Activated naive CD4-positive, alpha-beta T cell treated with anti-CD3 and anti-CD28 coated beads for 36 hours (primary cell): ENCODE data around the gene LGR6. TPM values are rescaled to one million over a fixed set of nuclear protein-coding genes. Genes with fewer than 3 reads are reported as not detected.
A peak's percentile ranks its signal among the peaks of the same experiment; 100 is the strongest.
"Not testable (repeated sequence)": the region's sequence is repeated elsewhere in the genome, so short reads cannot be mapped to it uniquely, and the experiment has no call there.

Experiments used
- CTCF ChIA-PET: fragments of 350-600 bp; sonication (Branson Sonifier 250); formaldehyde crosslinking; loops from one replicate; lab custom pipeline; 2021; ENCODE audit warnings: antibody characterized with exemption; lab: Charles Lee
- DNase-seq: peaks from one replicate; pipeline ENCODE4 v3.0.0-alpha.2; 2020
- H3K27ac Mint-ChIP-seq: one replicate; pipeline ENCODE4 v1.8.0; 2021; ENCODE audit warnings: mild to moderate bottlenecking, mixed read lengths
- H3K27me3 Mint-ChIP-seq: one replicate; pipeline ENCODE4 v1.8.0; 2021; ENCODE audit warnings: low read depth, mixed read lengths
- H3K36me3 Mint-ChIP-seq: one replicate; pipeline ENCODE4 v1.8.0; 2021; ENCODE audit warnings: low read depth, mixed read lengths
- H3K4me1 Mint-ChIP-seq: one replicate; pipeline ENCODE4 v1.8.0; 2021; ENCODE audit warnings: low read depth, mixed read lengths
- H3K4me3 Mint-ChIP-seq: one replicate; pipeline ENCODE4 v1.8.0; 2021; ENCODE audit warnings: mild to moderate bottlenecking, moderate library complexity, mixed read lengths
- H3K9me3 Mint-ChIP-seq: one replicate; pipeline ENCODE4 v1.8.0; 2021; ENCODE audit warnings: mixed read lengths
- intact Hi-C: fragments of 100-400 bp; cut with micrococcal nuclease; formaldehyde crosslinking; loops from one replicate; pipeline ENCODE4 v1.15.1; 2023
- total RNA-seq, 2 experiments: library from RNA; stranded (reverse); gene quantifications; one replicate each; pipeline ENCODE4 v1.2.3, GENCODE V29; 2021

Gene LGR6
- total RNA-seq, 2 experiments from 2014 or later = 0.19 to 0.22 TPM

GRCh38 chr1:202233804-202234203, 40.2 kb downstream of the LGR6 start:
- CTCF ChIA-PET = no interaction called here
- no peaks in the 10 kb centered on the region for H3K36me3 Mint-ChIP-seq
- H3K4me1 Mint-ChIP-seq = peaks cover 6% of the 10 kb centered on the region
- H3K27me3 Mint-ChIP-seq = peaks cover 13% of the 10 kb centered on the region
- intact Hi-C loops = no loop called here
- H3K27ac Mint-ChIP-seq = no peak overlapping the region
- H3K4me3 Mint-ChIP-seq = no peak overlapping the region
- no peak for DNase-seq
- no peaks in the 10 kb centered on the region for H3K9me3 Mint-ChIP-seq

GRCh38 chr1:202234331-202235002, 40.9 kb downstream of the LGR6 start:
- DNase-seq = no peak
- no peak overlapping the region for H3K27ac Mint-ChIP-seq
- H3K9me3 Mint-ChIP-seq = no peaks in the 10 kb centered on the region
- CTCF ChIA-PET = interaction anchor here (0.9 to 1.6 kb wide), 2 partner anchors 8 to 11 kb away, joined by 4 to 5 read pairs; no protein-coding TSS in a partner anchor
- H3K27me3 Mint-ChIP-seq = peaks cover 13% of the 10 kb centered on the region
- intact Hi-C loops = no loop called here
- no peak overlapping the region for H3K4me3 Mint-ChIP-seq
- H3K4me1 Mint-ChIP-seq = peaks cover 3% of the 10 kb centered on the region
- no peaks in the 10 kb centered on the region for H3K36me3 Mint-ChIP-seq

- peaks cover 13% of the 10 kb centered on the region for H3K27me3 Mint-ChIP-seq
- H3K36me3 Mint-ChIP-seq = no peaks in the 10 kb centered on the region
- H3K27ac Mint-ChIP-seq = no peak overlapping the region
- CTCF ChIA-PET = interaction anchor here (0.9 to 1.6 kb wide), 3 partner anchors 9 to 48 kb away, joined by 4 to 5 read pairs (median 4); no protein-coding TSS in a partner anchor
- intact Hi-C loops = no loop called here
- H3K4me1 Mint-ChIP-seq = peaks cover 3% of the 10 kb centered on the region
- DNase-seq = no peak
- no peak overlapping the region for H3K4me3 Mint-ChIP-seq
- H3K9me3 Mint-ChIP-seq = no peaks in the 10 kb centered on the region
Observed at GRCh38 chr1:202235003-202235660, 41.5 kb downstream of the LGR6 start.

GRCh38 chr1:202235856-202236837, 42.5 kb downstream of the LGR6 start:
- intact Hi-C loops = loop anchor here (2.0 kb wide), 1 partner anchor 79 kb away; no protein-coding TSS in a partner anchor

DNA sequence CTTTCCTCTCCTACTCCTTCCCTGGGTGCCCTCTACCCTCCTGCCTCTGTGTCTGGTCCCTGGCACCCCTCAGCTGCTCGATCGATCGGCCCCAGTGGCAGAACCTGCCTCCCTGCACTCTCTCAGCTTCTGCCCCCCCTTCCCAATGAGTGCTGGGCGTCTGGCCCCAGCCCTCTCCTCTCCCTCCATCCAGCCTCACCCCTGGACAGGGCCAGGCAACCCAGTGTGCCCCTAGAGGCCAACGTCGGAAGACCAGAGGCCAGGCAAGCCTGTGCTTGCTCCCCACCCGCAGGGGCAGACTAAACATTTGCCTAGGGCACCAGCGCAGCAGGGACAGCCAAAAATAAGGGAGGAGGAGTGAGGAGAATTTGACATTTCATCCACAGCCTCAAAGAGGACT, 43.5 kb downstream of the LGR6 start:
- Mint-ChIP-seq H3K4me1 (peaks cover 3% of the 10 kb centered on the region), H3K27me3 (peaks cover 13% of the 10 kb centered on the region), H3K9me3 (no peaks in the 10 kb centered on the region), H3K36me3 (no peaks in the 10 kb centered on the region), H3K27ac (no peak overlapping the region), H3K4me3 (no peak overlapping the region)
- intact Hi-C loops = loop anchor here (2.0 kb wide), 1 partner anchor 78 kb away; no protein-coding TSS in a partner anchor
- peak; percentile 62 for DNase-seq
- CTCF ChIA-PET = interaction anchor here (0.6 to 0.9 kb wide), 5 partner anchors 12 to 369 kb away, joined by 3 to 5 read pairs (median 3); no protein-coding TSS in a partner anchor

More at GRCh38 chr1:202235856-202236837, 42.5 kb downstream of the LGR6 start:
- CTCF ChIA-PET = interaction anchor here (0.6 to 1.6 kb wide), 6 partner anchors 10 to 368 kb away, joined by 3 to 5 read pairs (median 4); no protein-coding TSS in a partner anchor
- Mint-ChIP-seq H3K9me3 (no peaks in the 10 kb centered on the region), H3K27me3 (peaks cover 13% of the 10 kb centered on the region), H3K36me3 (no peaks in the 10 kb centered on the region), H3K27ac (no peak overlapping the region), H3K4me1 (peaks cover 3% of the 10 kb centered on the region), H3K4me3 (peak overlapping the region; percentile 16)
- peak; percentile 86 for DNase-seq

GRCh38 chr1:202238914-202239313, 45.3 kb downstream of the LGR6 start:
- peaks cover 13% of the 10 kb centered on the region for H3K27me3 Mint-ChIP-seq
- no peak overlapping the region for H3K27ac Mint-ChIP-seq
- intact Hi-C loops = no loop called here
- CTCF ChIA-PET = interaction anchor here (0.7 to 1.0 kb wide), 2 partner anchors 52 to 79 kb away, joined by 3 to 4 read pairs; partner anchors contain the start of gene PTPN7
- peaks cover 3% of the 10 kb centered on the region for H3K4me1 Mint-ChIP-seq
- no peak overlapping the region for H3K4me3 Mint-ChIP-seq
- no peaks in the 10 kb centered on the region for H3K36me3 Mint-ChIP-seq
- H3K9me3 Mint-ChIP-seq = no peaks in the 10 kb centered on the region
- no peak for DNase-seq

DNA sequence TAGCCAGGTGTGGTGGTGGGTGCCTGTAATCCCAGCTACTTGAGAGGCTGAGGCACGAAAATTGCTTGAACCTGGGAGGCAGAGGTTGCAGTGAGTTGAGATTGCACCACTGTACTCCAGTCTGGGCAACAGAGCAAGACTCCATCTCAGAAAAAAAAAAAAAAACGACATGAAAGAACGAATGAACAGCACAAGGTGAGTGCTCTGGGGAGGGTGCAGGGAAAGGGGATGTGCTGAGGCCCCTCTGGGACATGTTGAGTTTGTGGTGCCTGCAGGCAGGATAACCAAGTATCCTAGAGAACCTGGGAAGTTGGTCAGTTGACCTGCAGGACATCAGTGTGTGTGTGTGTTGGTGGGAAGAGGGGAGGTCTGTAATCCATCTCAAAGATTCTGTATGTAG, 46.6 kb downstream of the LGR6 start:
- DNase-seq, H3K36me3 Mint-ChIP-seq, CTCF ChIA-PET, H3K27ac Mint-ChIP-seq, H3K4me3 Mint-ChIP-seq, H3K4me1 Mint-ChIP-seq, H3K9me3 Mint-ChIP-seq, intact Hi-C loops: not testable (repeated sequence)
- peaks cover 13% of the 10 kb centered on the region for H3K27me3 Mint-ChIP-seq

- Mint-ChIP-seq H3K36me3 (no peaks in the 10 kb centered on the region), H3K27me3 (peaks cover 13% of the 10 kb centered on the region), H3K4me3 (no peak overlapping the region), H3K27ac (no peak overlapping the region), H3K4me1 (peaks cover 3% of the 10 kb centered on the region), H3K9me3 (no peaks in the 10 kb centered on the region)
- intact Hi-C loops = no loop called here
- CTCF ChIA-PET = interaction anchor here (0.7 kb wide), 1 partner anchor 10 kb away, joined by 5 read pairs; no protein-coding TSS in a partner anchor
- DNase-seq = no peak
Observed at GRCh38 chr1:202240956-202241355, 47.4 kb downstream of the LGR6 start.

GRCh38 chr1:202241376-202242079, 47.9 kb downstream of the LGR6 start:
- peaks cover under 1% of the 10 kb centered on the region for H3K4me1 Mint-ChIP-seq
- H3K27ac Mint-ChIP-seq = no peak overlapping the region
- H3K36me3 Mint-ChIP-seq = no peaks in the 10 kb centered on the region
- peaks cover 10% of the 10 kb centered on the region for H3K27me3 Mint-ChIP-seq
- no peak for DNase-seq
- CTCF ChIA-PET = interaction anchor here (0.7 to 1.3 kb wide), 2 partner anchors 11 to 51 kb away, joined by 3 to 5 read pairs; no protein-coding TSS in a partner anchor
- intact Hi-C loops = no loop called here
- H3K4me3 Mint-ChIP-seq = no peak overlapping the region
- no peaks in the 10 kb centered on the region for H3K9me3 Mint-ChIP-seq

DNA sequence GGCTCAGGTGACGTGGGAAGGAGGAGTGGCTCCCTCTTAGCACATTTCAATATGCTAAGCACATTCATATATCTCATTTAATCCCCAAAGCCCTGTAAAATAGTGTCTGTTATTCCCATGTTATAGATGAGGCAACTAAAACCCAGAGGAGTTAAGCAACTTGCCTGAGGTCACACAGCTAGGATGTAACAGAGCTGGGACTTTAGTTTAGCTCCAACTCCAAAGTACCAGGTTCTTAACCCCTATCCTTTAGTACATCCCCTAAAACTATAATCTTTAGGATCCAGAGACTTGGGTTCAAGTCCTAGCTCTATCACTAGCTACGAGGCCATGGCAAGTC, 48.5 kb downstream of the LGR6 start:
- no peaks in the 10 kb centered on the region for H3K36me3 Mint-ChIP-seq
- H3K27me3 Mint-ChIP-seq = peaks cover 7% of the 10 kb centered on the region
- intact Hi-C loops = no loop called here
- no peak for DNase-seq
- no peak overlapping the region for H3K27ac Mint-ChIP-seq
- H3K9me3 Mint-ChIP-seq = no peaks in the 10 kb centered on the region
- no peaks in the 10 kb centered on the region for H3K4me1 Mint-ChIP-seq
- H3K4me3 Mint-ChIP-seq = no peak overlapping the region
- CTCF ChIA-PET = interaction anchor here (1.3 kb wide), 1 partner anchor 52 kb away, joined by 3 read pairs; no protein-coding TSS in a partner anchor

GRCh38 chr1:202243006-202243405, 49.4 kb downstream of the LGR6 start:
- no peak overlapping the region for H3K4me3 Mint-ChIP-seq
- H3K27me3 Mint-ChIP-seq = peaks cover 1% of the 10 kb centered on the region
- no peaks in the 10 kb centered on the region for H3K9me3 Mint-ChIP-seq
- CTCF ChIA-PET = interaction anchor here (0.6 to 1.3 kb wide), 2 partner anchors 53 to 320 kb away, joined by 3 read pairs; no protein-coding TSS in a partner anchor
- H3K27ac Mint-ChIP-seq = no peak overlapping the region
- no peaks in the 10 kb centered on the region for H3K4me1 Mint-ChIP-seq
- H3K36me3 Mint-ChIP-seq = no peaks in the 10 kb centered on the region
- DNase-seq = no peak
- intact Hi-C loops = no loop called here
